H54 (cell line): Measurements from ENCODE around the gene AMMECR1L.

ENCODE experiments used
- DNase-seq: peaks from one replicate; pipeline ENCODE4 v3.0.0; 2011; ENCODE audit warnings: low spot score, mixed read lengths; ENCODE audit not compliant: insufficient read length
- FAIRE-seq: peaks from 3 replicates; lab custom pipeline; 2011; peaks lifted over from hg19 to GRCh38; lab: Jason Lieb, UNC
- POLR2A ChIP-seq: IDR thresholded peaks from 2 replicates; pipeline ENCODE4 v1.6.1; 2011; ENCODE audit warnings: low read depth, mild to moderate bottlenecking, low read length

Gene AMMECR1L

GRCh38 chr2:127877136-127877535 is 8.6 kb downstream of the AMMECR1L start:
- DNase-seq, result no peak
- no peak for TF ChIP-seq POLR2A
- FAIRE-seq, result no peak

- no peak for TF ChIP-seq POLR2A
- FAIRE-seq, result no peak
- DNase-seq, result no peak
Measured at GRCh38 chr2:127874378-127875269, 11.1 kb downstream of the AMMECR1L start.

GRCh38 chr2:127873707-127874303 is 12.0 kb downstream of the AMMECR1L start:
- no peak for TF ChIP-seq POLR2A
- DNase-seq (no peak), FAIRE-seq (no peak)

GRCh38 chr2:127872354-127872753 is 13.4 kb downstream of the AMMECR1L start:
- DNase-seq, result no peak
- no peak for TF ChIP-seq POLR2A
- FAIRE-seq, result no peak

DNA sequence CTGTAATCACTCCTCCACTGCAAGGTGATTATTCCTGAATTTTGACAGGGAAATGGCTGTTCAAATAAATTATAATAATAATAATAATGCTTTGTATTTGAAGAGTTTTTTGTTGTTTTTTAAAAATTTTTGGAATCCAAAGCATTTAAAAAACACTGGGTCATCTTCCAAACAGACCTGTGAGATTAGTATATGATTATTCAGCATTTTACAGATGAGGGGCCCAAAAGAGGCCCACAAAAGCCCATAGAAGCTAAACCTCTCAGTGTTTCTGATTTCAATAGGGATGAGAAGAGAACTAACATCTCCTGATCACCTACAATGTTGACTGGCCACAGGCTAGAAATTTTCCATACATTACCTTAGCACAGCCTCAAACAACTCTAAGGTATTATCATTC is 19.8 kb downstream of the AMMECR1L start:
- TF ChIP-seq POLR2A, result no peak
- DNase-seq (no peak), FAIRE-seq (no peak)

DNA sequence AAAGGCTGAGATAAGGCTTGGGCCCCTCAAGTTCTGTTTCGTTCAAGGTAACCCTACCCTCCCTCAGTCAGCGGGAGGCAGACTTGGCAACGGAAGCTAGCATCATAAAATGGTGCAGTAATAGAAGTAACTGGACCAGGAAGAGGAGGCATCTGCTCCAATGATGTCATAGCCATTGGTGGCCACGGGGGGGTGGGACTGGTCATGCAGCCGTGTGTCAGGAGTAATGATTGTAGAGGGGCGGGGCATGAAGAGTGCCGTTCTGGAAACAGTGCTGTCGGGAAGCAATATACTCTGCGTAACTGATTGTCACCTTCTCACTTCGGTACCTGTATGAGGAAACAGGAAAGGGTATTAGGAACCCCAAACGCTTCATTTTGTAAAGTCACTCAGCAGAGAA is 20.9 kb downstream of the AMMECR1L start:
- TF ChIP-seq POLR2A, result no peak
- FAIRE-seq, result no peak
- DNase-seq, result no peak

- no peak for FAIRE-seq
- DNase-seq, result no peak
- TF ChIP-seq POLR2A, result no peak
Measured at GRCh38 chr2:127862228-127862627, 23.5 kb downstream of the AMMECR1L start.

DNA sequence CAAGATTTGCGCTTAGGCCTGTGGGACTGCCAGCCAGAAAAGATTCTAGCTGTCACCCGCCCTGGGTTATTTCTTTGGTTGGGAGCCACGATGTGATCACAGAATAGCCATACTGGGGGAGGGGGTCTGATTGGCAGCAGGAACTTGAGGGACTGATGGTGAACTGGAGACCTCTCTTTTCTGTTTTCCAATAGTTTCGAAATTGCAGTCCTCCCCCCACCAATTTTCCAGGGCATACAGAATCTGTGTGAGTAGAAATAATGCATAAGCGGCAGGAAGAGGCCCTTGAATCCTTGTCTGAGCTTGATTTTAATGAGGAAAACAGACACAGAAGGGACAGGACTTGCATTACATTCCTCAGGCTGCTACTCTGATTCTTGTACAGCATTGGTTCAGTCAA is 25.6 kb downstream of the AMMECR1L start:
- FAIRE-seq, result no peak
- TF ChIP-seq POLR2A, result no peak
- DNase-seq, result no peak

DNA sequence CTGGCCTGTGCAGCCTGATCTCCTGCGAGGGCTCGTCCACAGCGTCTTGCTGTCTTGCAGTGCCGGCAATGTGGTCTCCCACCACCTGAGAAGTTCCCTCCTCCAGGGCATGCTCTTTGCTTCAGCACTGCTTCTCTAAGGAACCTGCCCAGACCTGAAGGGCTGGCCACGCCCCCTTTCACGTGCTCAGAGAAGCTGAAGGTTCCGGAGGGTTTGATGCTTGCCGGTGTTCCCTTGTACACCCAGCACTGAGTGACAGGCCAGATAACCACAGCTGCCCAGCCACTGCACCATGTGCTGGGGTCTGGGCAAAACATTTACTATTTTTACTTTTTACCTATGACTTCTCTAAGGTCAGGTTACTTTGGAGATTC is 26.1 kb downstream of the AMMECR1L start:
- no peak for DNase-seq
- TF ChIP-seq POLR2A, result no peak
- no peak for FAIRE-seq

DNA sequence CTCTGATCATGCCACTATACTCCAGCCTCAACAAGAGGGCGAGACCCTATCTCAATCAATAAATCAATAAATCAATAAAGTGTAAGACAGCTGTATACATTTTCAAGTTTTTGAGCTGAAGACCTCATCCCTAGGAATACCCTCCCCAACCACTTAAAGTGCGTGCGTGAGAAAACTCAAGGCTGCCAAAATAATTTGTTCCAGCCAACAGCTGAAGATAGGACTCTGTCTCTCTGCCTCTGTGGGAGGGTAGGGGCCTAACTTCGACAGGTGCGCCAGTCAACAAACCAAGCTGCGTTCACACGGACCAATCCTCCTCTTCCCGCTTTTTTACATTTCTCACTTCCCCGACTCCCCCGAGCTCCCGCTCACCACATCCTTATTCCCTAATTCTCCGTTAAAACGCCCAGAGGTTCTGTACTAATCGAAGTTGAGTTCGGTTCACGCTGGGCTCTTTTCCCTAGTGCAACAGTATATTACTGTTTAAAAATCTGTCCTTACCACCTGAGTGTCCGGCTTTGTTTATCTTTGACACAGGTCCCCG is 28.4 kb downstream of the AMMECR1L start:
- FAIRE-seq (no peak), DNase-seq (no peak)
- no peak for TF ChIP-seq POLR2A

GRCh38 chr2:127853671-127854070 is 32.1 kb downstream of the AMMECR1L start:
- no peak for FAIRE-seq
- no peak for DNase-seq
- no peak for TF ChIP-seq POLR2A

GRCh38 chr2:127852388-127852787 is 33.4 kb downstream of the AMMECR1L start:
- DNase-seq (no peak), FAIRE-seq (no peak)
- TF ChIP-seq POLR2A, result no peak

DNA sequence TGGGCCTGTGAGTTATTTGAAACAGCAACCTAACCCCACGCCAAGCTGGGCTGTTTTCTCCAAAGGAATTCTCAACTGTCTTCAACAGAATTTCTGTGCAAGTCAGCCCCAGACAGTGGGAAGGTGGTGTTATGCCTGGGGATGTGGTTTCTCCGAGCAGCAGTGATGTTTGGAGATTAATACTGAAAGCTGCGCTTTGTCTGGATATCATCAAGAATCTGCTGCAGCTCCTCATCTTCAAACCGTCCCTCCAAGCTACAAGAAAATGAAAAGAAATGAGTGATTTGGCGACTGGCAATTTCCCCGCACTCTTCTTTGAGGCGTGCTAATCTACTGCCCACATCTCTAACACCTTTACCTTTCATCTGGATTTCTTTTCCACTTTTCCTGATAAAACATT is 37.8 kb downstream of the AMMECR1L start:
- DNase-seq (no peak), FAIRE-seq (no peak)

DNA sequence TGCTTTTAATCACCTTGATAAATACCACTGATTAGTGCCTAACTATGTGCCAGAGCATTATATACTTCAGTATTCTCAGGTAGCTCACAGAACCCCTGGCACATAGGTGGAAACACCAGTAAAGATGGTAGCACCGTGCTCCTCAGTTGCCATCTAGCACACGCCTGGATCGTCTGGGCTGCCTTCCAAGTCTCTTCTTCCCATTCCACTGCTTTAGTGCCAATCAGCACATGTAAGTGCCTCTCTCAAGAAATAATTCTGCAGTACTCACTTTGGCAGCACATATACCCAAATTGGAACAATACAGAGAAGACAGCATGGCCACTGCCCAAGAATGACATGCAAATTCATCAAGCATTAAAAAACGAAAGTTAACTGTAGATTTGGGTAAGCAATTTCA is 40.8 kb downstream of the AMMECR1L start:
- TF ChIP-seq POLR2A, result no peak
- no peak for DNase-seq
- FAIRE-seq, result no peak

More for the DNA sequence above, 37.8 kb downstream of the AMMECR1L start:
- no peak for TF ChIP-seq POLR2A
